Raji (cell line): Measurements from ENCODE around the gene GALR3.

Experiments
- POLR2A ChIP-seq: IDR thresholded peaks from 2 replicates; pipeline ENCODE4 v1.6.1; 2011; ENCODE audit warnings: low read depth, low read length, control low read depth; ENCODE audit not compliant: insufficient read depth

Gene GALR3

GRCh38 chr22:37823134-37823985, at the start of gene GALR3:
TSS of gene GALR3 (plus strand) at chr22:37823382. CDS start at chr22:37823407, 25 bp downstream.
- TF ChIP-seq POLR2A: no peak

GRCh38 chr22:37774728-37775127, 48.5 kb upstream of the GALR3 start:
- no peak for TF ChIP-seq POLR2A

- TF ChIP-seq POLR2A: no peak
Measured at GRCh38 chr22:37775785-37776638, 47.2 kb upstream of the GALR3 start.

GRCh38 chr22:37776639-37777005, 46.6 kb upstream of the GALR3 start:
- no peak for TF ChIP-seq POLR2A

GRCh38 chr22:37777122-37777687, 46.0 kb upstream of the GALR3 start:
- no peak for TF ChIP-seq POLR2A

GRCh38 chr22:37778370-37779009, 44.7 kb upstream of the GALR3 start:
- no peak for TF ChIP-seq POLR2A

- no peak for TF ChIP-seq POLR2A
Measured at GRCh38 chr22:37781434-37782059, 41.6 kb upstream of the GALR3 start.

GRCh38 chr22:37782340-37783168, 40.6 kb upstream of the GALR3 start:
- TF ChIP-seq POLR2A: no peak

GRCh38 chr22:37784829-37785495, 38.2 kb upstream of the GALR3 start:
- TF ChIP-seq POLR2A: no peak

GRCh38 chr22:37790234-37790633, 32.9 kb upstream of the GALR3 start:
- no peak for TF ChIP-seq POLR2A

GRCh38 chr22:37792494-37792893, 30.7 kb upstream of the GALR3 start:
- no peak for TF ChIP-seq POLR2A

GRCh38 chr22:37794376-37794775, 28.8 kb upstream of the GALR3 start:
- no peak for TF ChIP-seq POLR2A

- no peak for TF ChIP-seq POLR2A
Measured at GRCh38 chr22:37796079-37796478, 27.1 kb upstream of the GALR3 start.
